T-helper 22 cell (primary cell): ENCODE data around the gene MAP4.
"Not testable (repeated sequence)": the region's sequence is repeated elsewhere in the genome, so short reads cannot be mapped to it uniquely, and the experiment has no call there.

Experiments used
- DNase-seq: peaks from one replicate; pipeline ENCODE4 v3.0.0-alpha.2; 2020; ENCODE audit warnings: low read depth

The MAP4 gene

DNA sequence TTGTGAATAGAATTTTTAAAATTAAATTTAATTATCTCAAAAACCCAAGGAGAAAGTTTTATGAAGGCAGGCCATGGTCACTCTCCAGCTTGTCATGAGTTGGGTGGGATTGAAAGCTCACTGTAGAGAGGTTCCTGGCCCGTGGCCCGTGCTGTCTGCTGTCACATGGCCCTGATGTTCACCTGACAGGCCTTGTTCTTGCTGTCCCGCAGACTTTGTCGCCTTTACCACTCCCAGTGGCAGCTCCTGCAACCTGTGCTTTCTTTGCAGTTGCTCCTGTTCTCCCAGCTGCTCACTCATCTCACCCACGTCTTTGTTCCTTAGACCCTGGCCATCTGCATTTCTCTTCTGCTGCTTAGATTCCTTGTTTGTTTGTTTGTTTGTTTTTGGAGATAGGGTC lies 177.7 kb downstream of the MAP4 start:
- DNase-seq = no peak

DNA sequence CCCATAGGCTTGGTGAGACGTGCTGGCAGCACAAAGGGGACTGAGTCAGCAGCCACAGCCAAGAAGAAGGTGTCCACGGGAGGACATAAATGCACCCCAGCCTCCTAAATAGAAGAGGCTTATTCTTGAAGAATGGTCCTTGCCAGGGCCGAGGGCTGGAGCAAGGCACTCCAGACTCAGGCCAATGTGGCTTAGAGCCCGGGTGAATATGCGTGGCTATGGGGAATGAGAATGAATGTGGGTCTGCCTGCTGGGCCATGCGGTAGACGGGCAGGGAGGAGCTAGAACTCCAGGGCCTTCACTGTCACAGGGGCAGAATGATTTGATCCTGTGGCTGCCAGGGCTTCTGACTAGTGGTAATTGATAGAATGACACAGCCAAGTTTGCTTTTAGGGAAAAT lies 179.2 kb downstream of the MAP4 start:
- no peak for DNase-seq

DNA sequence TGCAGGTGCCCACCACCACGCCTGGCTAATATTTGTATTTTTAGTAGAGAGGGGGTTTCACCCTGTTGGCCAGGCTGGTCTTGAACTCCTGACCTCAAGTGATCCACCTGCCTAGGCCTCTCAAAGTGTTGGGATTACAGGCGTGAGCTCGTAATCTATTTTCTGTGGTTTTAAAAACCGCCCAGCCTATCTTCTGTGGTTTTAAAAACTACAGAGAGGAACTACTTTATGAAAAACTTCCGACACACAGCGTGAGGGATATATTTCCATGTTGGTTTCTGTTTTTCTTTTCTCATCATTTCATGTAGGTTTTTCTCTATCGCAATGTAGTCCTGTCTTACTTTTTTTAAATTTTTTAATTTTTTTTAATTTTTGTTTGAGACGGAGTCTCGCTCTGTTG lies 186.7 kb downstream of the MAP4 start:
- not testable (repeated sequence) for DNase-seq

DNA sequence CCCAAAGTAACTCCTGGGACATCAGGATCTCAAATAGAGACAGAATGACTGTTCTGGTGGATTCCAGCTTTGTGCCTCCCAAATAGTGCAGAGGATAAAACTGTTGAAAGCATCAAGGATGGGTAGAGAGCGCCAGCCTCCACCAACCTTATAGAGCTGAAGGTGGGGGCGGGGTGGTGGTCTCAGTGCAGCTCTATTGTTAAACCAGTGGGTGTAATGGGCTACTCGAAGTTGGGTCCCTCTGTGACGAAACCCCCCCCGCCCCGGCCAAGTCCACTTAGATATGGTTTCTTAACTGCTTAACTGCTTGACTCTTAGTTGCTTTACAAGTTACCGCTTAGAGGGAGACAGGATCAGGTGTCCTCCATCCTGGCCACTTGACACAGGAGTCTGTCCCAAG lies 190.6 kb downstream of the MAP4 start:
- DNase-seq = no peak

DNA sequence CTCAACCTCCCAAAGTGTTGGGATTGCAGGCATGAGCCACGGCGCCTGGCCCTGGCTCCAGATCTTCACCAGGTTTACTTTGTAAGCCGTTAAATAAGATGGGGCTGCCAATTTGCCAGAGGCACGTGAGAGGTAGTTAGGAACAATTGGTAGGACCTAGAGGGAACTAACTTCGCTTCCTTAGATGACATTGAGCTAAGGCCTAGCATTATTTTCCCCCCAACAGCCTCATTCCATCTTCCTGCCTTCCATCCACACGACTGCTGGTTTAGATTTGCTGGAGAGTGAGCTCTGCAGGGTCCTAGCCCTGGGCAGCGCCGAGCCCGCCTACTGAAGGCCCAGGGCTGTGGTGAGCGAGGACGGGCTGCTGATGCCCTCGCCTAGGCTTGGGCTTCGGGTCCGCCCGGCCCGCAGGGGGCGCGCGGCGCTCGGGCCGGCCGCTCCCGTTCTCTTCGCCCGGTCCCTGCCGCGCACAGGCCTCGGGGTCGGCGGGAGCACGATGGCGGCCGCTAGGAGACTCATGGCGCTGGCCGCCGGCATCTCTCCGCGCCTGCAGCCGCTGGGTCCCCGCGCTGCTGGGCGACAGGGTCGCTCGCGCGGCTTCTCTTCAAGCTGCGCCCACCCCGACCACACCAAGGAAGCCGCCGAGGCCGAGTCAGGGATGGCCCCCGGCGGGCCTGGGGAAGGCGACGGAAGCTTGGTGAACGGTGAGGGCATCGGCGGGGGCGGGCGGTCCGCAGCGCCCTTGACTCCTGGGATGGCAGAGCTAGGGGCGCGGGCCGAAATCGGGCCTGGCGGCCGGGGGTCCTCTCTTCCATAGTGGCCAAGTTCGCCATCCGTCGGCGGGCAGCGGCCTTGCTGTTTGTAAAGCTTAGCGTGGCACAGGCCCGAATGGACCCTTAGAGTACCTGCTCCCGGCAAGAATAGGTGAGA lies 191.4 kb downstream of the MAP4 start:
- DNase-seq = peak; percentile 60

DNA sequence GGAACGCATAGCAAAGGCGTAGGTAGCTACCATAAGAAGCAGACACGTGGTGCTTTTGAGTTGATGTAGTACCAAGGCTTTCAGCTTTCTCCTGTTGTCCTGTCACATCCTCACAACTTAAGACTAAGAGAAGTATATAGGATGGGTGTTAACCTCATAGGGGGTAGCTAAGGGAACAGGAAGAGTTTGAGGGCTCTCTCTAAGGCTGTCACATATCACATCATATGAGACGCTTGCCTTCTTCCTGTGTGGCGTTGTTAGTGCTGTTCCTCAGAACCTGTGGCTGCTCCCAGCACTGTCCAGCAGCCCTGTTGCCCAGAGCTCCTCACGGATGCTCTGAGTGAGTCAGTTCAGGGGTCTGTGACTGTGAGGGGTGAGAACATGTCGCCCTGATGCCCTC lies 198.6 kb downstream of the MAP4 start:
- no peak for DNase-seq

DNA sequence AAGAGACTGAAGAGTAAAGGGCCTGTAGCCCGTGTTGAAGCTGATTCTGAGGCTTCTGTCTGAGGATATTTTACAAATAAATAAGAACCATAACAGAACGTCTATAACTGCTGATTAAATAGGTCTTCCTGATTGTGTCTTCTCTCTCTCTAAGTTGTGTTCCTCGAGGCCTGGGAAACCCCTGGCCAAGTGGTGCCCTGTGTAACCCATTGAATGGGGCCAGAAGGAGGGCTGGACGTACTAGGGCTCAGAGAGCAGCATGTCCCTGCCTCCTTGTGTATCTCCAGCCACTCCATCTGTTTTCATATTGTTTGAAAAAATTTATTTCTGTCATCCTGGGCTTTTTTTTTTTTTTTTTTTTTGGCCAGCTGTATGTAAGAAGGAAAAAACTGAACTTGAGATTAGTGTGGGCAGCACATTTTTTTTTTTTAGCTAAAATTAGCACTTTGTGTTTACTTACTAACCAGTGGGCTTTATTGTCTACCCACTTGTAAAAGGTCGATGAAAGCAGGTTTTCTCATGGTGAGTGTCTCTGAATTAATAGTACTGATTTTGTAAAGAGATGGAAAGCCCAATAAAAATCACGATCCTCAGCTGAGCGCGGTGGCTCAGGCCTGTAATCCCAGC lies 202.6 kb downstream of the MAP4 start:
- no peak for DNase-seq

DNA sequence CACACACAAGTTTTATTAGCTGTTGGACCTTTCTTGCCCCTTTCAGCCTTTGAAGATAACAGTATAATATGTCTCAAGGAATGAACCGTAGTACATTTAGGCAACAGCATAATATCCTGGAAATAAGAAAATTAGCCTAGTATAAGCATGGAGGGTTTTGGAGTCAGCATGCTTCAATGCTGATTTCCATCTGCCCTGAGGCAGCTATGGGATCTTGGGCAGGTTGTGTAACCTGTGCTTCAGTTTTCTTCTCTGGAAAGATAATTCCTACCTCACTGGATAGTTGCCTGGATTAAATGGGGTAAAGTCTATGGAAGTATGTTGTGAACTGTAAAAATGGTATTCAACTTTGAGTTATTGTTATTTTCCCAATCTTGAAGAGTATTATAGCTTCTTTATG lies 211.6 kb downstream of the MAP4 start:
- no peak for DNase-seq

DNA sequence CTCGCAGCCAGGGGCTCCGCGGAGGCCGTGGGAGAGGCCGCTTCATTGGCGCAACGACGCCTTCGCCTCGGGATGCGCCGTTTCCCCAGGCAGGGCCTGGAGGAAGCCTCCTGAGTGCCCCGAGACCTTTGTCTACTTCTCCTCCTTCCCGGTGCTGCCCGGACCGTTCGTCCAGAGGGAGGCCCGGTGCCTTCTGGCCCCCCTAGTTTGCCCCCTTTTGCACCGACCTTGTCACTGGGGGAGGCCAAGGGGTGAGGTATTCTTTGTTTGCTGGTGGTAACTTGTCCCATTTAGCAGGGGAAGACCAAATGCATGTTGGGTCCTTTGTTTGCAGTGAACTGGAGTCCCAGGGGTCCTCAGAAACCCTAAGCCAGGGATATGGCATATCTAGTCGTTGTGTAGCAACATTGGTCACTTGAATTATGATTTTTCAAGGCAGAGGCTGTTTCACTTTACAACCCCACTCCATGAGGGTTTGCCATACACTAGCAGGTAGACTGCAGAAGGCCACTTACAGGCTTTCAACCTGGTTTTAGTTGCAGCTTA lies 212.7 kb downstream of the MAP4 start:
- DNase-seq = no peak

DNA sequence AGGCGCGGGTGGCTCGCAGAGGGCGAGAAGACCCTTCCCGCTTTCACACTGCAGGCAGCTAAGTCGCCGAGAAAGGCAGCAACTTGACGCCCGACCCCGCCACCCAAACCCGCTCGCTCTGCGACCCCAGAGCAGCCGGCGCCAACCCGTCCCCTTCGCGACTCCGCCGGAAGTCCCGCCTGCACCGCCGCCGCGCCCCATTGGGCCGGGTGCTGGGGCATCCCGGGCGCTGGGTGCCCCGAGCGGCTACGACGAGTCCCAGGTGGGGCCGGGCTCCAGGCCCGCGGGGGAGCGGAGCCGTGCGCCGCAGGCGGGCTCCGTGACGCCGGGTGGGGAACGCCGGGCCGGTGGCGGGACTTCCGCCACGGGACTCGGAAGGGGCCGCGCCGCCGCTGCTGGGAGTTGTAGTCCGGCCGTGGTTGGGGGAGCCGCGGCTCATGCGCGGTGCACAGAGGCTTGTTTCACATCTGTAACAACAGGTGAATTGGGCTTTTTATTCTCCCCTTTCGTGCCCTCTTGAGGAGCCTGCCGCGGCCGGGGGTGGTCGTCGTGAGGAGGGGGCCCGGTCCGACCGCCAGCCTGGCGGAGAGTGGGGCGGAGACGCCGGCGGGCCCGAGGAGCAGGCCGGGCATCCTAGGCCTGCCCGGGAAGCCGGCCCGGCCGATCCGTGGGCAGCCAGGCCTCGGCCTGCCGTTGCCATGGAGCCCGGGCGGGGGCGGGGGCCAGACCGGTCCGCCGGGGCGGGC lies 213.3 kb downstream of the MAP4 start, which contains the start of gene DHX30:
Gene DHX30 (plus strand): TSS at position 405 of the 746 bp plus-strand sequence. CDS start 7,546 bp downstream, outside the sequence.
- DNase-seq = peak; percentile 82
